Activated T-cell treated with anti-CD3 and anti-CD28 coated beads, Interleukin-2, amount 50 U/mL, for 4 hours (primary cell): ENCODE data around the gene PPIL4. TPM values are rescaled to one million over a fixed set of nuclear protein-coding genes. Genes with fewer than 3 reads are reported as not detected.
"Not testable (repeated sequence)": the region's sequence is repeated elsewhere in the genome, so short reads cannot be mapped to it uniquely, and the experiment has no call there.

Experiments
- ATAC-seq, 2 donors: fragments of 200-7000 bp; cut with Tn5 transposase; one replicate each; pipeline ENCODE4 v1.10.0; 2021
- DNase-seq: peaks from one replicate; pipeline ENCODE4 v3.0.0-alpha.2; 2020
- H3K27me3 Mint-ChIP-seq: one replicate; pipeline ENCODE4 v1.8.0; 2021; ENCODE audit warnings: low read depth, mixed read lengths
- H3K36me3 Mint-ChIP-seq: one replicate; pipeline ENCODE4 v1.8.0; 2022; ENCODE audit warnings: mixed read lengths; ENCODE audit not compliant: insufficient read depth
- H3K4me1 Mint-ChIP-seq: one replicate; pipeline ENCODE4 v1.8.0; 2021; ENCODE audit warnings: low read depth, mixed read lengths
- H3K4me3 Mint-ChIP-seq: one replicate; pipeline ENCODE4 v1.8.0; 2021; ENCODE audit warnings: mild to moderate bottlenecking, moderate library complexity, mixed read lengths
- H3K9me3 Mint-ChIP-seq: one replicate; pipeline ENCODE4 v1.8.0; 2021; ENCODE audit warnings: mixed read lengths
- total RNA-seq, 3 donors: library from RNA; stranded (reverse); gene quantifications; one replicate each; pipeline ENCODE4 v1.2.1, GENCODE V29; 2021

The PPIL4 gene
- total RNA-seq, 3 donors from 2014 or later: 19.7 to 22.2 (median 21.9) TPM

DNA sequence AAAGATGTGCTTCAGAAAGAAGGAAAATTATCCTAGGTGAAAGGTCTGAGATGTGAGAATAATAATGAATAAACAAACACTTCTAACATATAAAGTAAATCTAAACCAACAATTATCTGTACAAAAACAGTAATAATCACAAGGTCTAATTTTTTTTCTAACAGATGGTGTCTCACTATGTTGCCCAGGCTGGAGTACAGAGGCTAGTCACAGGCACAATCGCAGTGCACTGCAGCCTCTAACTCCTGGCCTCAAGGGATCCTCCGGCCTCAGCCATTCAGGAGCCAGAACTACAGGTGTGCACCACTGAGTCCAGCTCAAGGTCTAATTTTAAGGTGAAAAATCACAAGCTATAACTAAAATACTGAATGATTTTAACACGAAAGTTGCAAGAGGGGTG, 44.1 kb downstream of the PPIL4 start:
- DNase-seq (no peak), ATAC-seq (no peak)
- no peak overlapping the region for H3K4me3 Mint-ChIP-seq
- peaks cover 27% of the 10 kb centered on the region for H3K36me3 Mint-ChIP-seq
- H3K9me3 Mint-ChIP-seq: no peaks in the 10 kb centered on the region
- no peaks in the 10 kb centered on the region for H3K27me3 Mint-ChIP-seq
- H3K4me1 Mint-ChIP-seq: peaks cover 53% of the 10 kb centered on the region

GRCh38 chr6:149501201-149501600, 44.6 kb downstream of the PPIL4 start:
- peaks cover 59% of the 10 kb centered on the region for H3K4me1 Mint-ChIP-seq
- DNase-seq (no peak), ATAC-seq (peak; percentile 22 to 53)
- no peak overlapping the region for H3K4me3 Mint-ChIP-seq
- no peaks in the 10 kb centered on the region for H3K27me3 Mint-ChIP-seq
- H3K36me3 Mint-ChIP-seq: peaks cover 27% of the 10 kb centered on the region
- H3K9me3 Mint-ChIP-seq: no peaks in the 10 kb centered on the region

DNA sequence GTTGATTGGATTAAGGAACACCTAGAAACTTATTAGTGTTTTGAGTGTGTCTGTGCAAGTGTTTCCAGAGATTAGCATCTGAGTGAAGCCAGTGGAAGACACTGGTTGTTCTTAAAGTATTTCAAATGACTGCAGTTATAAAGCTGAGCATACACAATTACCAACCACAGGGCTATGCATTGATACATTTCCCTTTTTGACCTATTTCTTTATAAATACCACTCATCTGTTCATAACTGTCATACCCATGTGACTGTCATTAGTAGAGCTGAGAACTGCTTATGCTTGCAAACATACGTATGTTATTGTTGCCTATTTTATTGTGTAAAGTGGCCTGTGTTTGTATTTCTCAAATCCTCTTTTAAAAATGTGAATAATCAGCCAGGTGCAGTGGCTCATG, 45.7 kb downstream of the PPIL4 start:
- Mint-ChIP-seq H3K9me3 (no peaks in the 10 kb centered on the region), H3K4me1 (peaks cover 65% of the 10 kb centered on the region), H3K36me3 (peaks cover 17% of the 10 kb centered on the region), H3K4me3 (no peak overlapping the region), H3K27me3 (no peaks in the 10 kb centered on the region)
- DNase-seq: no peak
- ATAC-seq: peak in 1 of 2 donors; percentile 22

DNA sequence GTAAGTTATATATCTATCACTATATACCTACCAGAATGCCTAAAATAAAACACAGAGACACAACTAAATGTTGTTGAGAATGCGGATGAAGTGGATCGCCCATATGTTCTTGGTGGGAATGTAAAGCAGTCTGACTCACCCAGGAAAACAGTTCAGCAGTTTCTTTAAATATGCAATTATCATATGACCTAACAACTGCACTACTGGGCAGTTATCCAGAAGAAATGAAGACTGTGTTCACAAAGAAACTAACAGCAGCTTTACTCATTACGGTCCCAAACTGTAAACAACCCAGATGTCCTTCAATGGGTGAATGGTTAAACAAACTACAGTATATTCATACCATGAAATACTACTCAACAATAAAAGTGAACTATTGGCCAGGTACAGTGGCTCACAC, 46.8 kb downstream of the PPIL4 start:
- H3K9me3 Mint-ChIP-seq: no peaks in the 10 kb centered on the region
- no peak overlapping the region for H3K4me3 Mint-ChIP-seq
- H3K4me1 Mint-ChIP-seq: peaks cover 71% of the 10 kb centered on the region
- ATAC-seq: no peak
- H3K27me3 Mint-ChIP-seq: no peaks in the 10 kb centered on the region
- H3K36me3 Mint-ChIP-seq: peaks cover 14% of the 10 kb centered on the region
- DNase-seq: no peak

DNA sequence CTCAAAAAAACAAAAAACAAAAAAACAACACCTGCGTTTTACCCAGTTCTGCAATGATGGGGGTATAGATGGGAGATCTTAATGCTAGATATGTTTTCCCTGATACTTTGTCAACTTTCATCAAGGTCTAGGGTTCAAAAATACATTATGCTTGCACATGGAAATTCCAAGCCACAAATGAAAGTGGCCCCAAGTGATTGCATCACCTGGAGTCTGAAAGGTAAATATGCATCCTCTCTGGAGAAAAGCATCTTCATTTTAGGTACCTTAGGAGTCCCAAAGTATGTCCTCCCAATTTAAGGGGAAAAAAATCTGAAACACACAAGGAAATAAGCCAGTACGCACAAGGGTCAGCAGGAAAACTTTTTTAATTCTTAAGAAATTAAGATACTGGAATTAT, 48.5 kb downstream of the PPIL4 start:
- ATAC-seq (no peak), DNase-seq (no peak)
- Mint-ChIP-seq H3K27me3 (no peaks in the 10 kb centered on the region), H3K36me3 (peaks cover 8% of the 10 kb centered on the region), H3K4me1 (peaks cover 81% of the 10 kb centered on the region), H3K4me3 (no peak overlapping the region), H3K9me3 (no peaks in the 10 kb centered on the region)

- H3K4me1 Mint-ChIP-seq: peaks cover 80% of the 10 kb centered on the region
- not testable (repeated sequence) for H3K27me3 Mint-ChIP-seq, H3K9me3 Mint-ChIP-seq, DNase-seq, H3K36me3 Mint-ChIP-seq
- peak overlapping the region; percentile 77 for H3K4me3 Mint-ChIP-seq
- peak; percentile 21 to 29 for ATAC-seq
These were observed 49.2 kb downstream of the PPIL4 start for GRCh38 chr6:149496597-149496996.

DNA sequence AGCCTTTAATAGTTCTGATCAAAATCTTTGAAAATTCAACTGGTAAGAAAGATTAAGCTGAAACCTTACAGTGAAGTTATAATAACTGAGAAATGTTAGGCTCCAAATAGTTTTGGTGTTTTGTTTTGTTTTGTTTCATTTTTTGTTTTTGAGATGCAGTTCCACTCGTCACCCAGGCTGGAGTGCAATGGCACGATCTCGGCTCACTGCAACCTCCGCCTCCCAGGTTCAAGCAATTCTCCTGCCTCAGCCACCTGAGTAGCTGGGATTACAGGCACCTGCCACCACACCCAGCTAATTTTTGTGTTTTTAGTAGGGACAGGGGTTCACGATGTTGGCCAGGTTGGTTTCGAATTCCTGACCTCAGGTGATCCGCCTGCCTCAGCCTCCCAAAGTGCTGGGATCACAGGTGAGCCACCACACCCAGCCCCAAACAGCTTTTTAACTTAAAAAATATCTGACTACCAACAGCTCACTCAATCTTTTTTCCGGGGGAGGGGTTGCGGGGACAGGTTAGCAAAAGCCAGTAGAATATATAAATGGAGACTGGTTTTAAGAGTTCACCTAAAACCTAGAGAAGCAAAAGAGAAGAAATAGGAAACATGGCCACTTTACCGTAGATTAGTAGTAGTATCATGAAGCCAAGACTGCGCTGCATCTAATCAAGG, 50.4 kb downstream of the PPIL4 start:
- DNase-seq, H3K36me3 Mint-ChIP-seq, H3K9me3 Mint-ChIP-seq, H3K27me3 Mint-ChIP-seq: not testable (repeated sequence)
- ATAC-seq: peak; percentile 16 to 20
- Mint-ChIP-seq H3K4me1 (peaks cover 74% of the 10 kb centered on the region), H3K4me3 (peak overlapping the region; percentile 77)

- H3K27me3 Mint-ChIP-seq, H3K36me3 Mint-ChIP-seq, H3K9me3 Mint-ChIP-seq: not testable (repeated sequence)
- Mint-ChIP-seq H3K4me3 (peak overlapping the region; percentile 77), H3K4me1 (peaks cover 70% of the 10 kb centered on the region)
- DNase-seq (peak; percentile 41), ATAC-seq (peak; percentile 85 to 86)
These were observed 51.0 kb downstream of the PPIL4 start for GRCh38 chr6:149494810-149495209.

- DNase-seq: no peak
- H3K4me3 Mint-ChIP-seq: no peak overlapping the region
- H3K36me3 Mint-ChIP-seq: peaks cover 3% of the 10 kb centered on the region
- H3K27me3 Mint-ChIP-seq: no peaks in the 10 kb centered on the region
- no peak for ATAC-seq
- H3K9me3 Mint-ChIP-seq: no peaks in the 10 kb centered on the region
- H3K4me1 Mint-ChIP-seq: peaks cover 70% of the 10 kb centered on the region
These were observed 52.0 kb downstream of the PPIL4 start for GRCh38 chr6:149493761-149494320.

GRCh38 chr6:149492798-149493343, 53.0 kb downstream of the PPIL4 start:
- ATAC-seq: peak in 1 of 2 donors; percentile 7
- peaks cover 69% of the 10 kb centered on the region for H3K4me1 Mint-ChIP-seq
- DNase-seq: no peak
- peaks cover 3% of the 10 kb centered on the region for H3K36me3 Mint-ChIP-seq
- H3K9me3 Mint-ChIP-seq: no peaks in the 10 kb centered on the region
- no peak overlapping the region for H3K4me3 Mint-ChIP-seq
- H3K27me3 Mint-ChIP-seq: no peaks in the 10 kb centered on the region

DNA sequence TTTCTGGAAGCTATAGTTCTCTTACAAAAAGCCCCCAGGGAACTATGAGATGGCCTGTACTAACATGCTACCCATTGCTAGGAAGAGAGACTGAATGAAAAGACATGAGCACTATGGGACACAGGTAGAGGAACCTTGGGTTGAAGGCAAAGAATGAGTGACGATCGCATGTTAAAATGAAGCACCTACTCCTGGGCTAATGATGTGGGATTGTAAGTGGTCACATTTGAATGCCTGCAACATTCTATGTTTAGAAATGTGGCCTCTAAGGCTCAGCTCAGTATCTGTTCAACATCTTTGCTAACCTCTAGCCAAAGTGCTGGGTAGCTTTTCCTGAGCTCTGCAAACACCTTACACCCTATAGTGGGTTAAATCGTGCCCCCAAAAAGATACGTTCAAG, 55.9 kb downstream of the PPIL4 start:
- no peaks in the 10 kb centered on the region for H3K36me3 Mint-ChIP-seq
- DNase-seq (no peak), ATAC-seq (no peak)
- H3K27me3 Mint-ChIP-seq: no peaks in the 10 kb centered on the region
- no peaks in the 10 kb centered on the region for H3K9me3 Mint-ChIP-seq
- H3K4me1 Mint-ChIP-seq: peaks cover 53% of the 10 kb centered on the region
- no peak overlapping the region for H3K4me3 Mint-ChIP-seq

DNA sequence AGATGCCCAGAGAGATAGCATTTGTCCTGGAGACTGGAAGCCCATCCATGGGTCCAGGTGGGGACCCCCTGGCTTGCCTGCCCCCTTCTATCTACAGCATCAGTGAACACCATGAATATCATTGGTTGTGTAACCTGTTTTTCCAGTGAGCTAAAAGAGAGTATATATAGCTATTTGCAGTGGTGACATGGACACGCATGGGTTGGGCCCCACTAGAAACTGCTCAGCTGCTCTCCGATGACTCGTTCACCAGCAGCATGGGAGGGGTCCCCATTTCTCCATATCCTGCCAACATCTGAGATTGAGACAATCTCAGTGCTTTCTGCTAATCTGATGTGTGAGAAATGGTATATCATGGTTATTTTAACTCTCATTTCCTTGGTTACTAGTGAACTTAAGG, 57.0 kb downstream of the PPIL4 start:
- no peak for DNase-seq
- ATAC-seq: peak in 1 of 2 donors; percentile 27
- H3K4me1 Mint-ChIP-seq: peaks cover 47% of the 10 kb centered on the region
- H3K4me3 Mint-ChIP-seq: no peak overlapping the region
- H3K9me3 Mint-ChIP-seq: no peaks in the 10 kb centered on the region
- H3K36me3 Mint-ChIP-seq: no peaks in the 10 kb centered on the region
- H3K27me3 Mint-ChIP-seq: no peaks in the 10 kb centered on the region

GRCh38 chr6:149487316-149487715, 58.5 kb downstream of the PPIL4 start:
- peaks cover 40% of the 10 kb centered on the region for H3K4me1 Mint-ChIP-seq
- ATAC-seq: no peak
- H3K36me3 Mint-ChIP-seq: peaks cover 2% of the 10 kb centered on the region

GRCh38 chr6:149484733-149485700, 60.8 kb downstream of the PPIL4 start, which contains the start of gene ZC3H12D:
Gene ZC3H12D, minus strand, starts transcription at chr6:149485014. Its CDS starts 10,471 bp downstream, at chr6:149474543.
- DNase-seq (peak; percentile 72), ATAC-seq (peak; percentile 67 to 73)
- Mint-ChIP-seq H3K9me3 (no peaks in the 10 kb centered on the region), H3K4me1 (peaks cover 55% of the 10 kb centered on the region), H3K4me3 (peak within 1 kb of the TSS; percentile 94), H3K27me3 (no peaks in the 10 kb centered on the region), H3K36me3 (peaks cover 11% of the 10 kb centered on the region)

More at GRCh38 chr6:149487316-149487715, 58.5 kb downstream of the PPIL4 start:
- no peaks in the 10 kb centered on the region for H3K27me3 Mint-ChIP-seq
- H3K4me3 Mint-ChIP-seq: no peak overlapping the region
- no peak for DNase-seq
- H3K9me3 Mint-ChIP-seq: no peaks in the 10 kb centered on the region
